MCF 10A (cell line): Measurements from ENCODE around the gene ITPRIPL2. TPM values are rescaled to one million over a fixed set of nuclear protein-coding genes. Genes with fewer than 3 reads are reported as not detected.

Experiments
- BruUV-seq: library from RNA; stranded (reverse); fragments of 400-500 nt; replicated peaks from 2 replicates; lab custom pipeline; 2021; lab: Mats Ljungman, UMichigan
- CTCF ChIA-PET: fragments of 300-600 bp; sonication (Branson Sonifier 250); formaldehyde crosslinking; extraction: SDS; loops from one replicate; lab custom pipeline; 2021; ENCODE audit warnings: antibody characterized with exemption, inconsistent platforms; lab: Yijun Ruan, JAX
- POLR2A ChIA-PET: fragments of 300-600, 350-650 bp; sonication (Branson Sonifier 250); formaldehyde crosslinking; extraction: SDS; loops from one replicate; lab custom pipeline; 2020; ENCODE audit warnings: antibody characterized with exemption, inconsistent platforms; lab: Yijun Ruan, JAX
- DNase-seq: peaks from one replicate; pipeline ENCODE4 v3.0.0-alpha.2; 2018; ENCODE audit not compliant: unreplicated experiment
- H3K27ac Mint-ChIP-seq: one replicate; pipeline ENCODE4 v1.8.0; 2022; ENCODE audit warnings: mild to moderate bottlenecking, low read depth, mixed read lengths; ENCODE audit not compliant: unreplicated experiment
- H3K27me3 Mint-ChIP-seq: one replicate; pipeline ENCODE4 v1.8.0; 2022; ENCODE audit warnings: mixed read lengths; ENCODE audit not compliant: insufficient read depth, unreplicated experiment
- H3K36me3 Mint-ChIP-seq: one replicate; pipeline ENCODE4 v1.8.0; 2022; ENCODE audit warnings: mild to moderate bottlenecking, moderate library complexity, mixed read lengths; ENCODE audit not compliant: insufficient read depth, unreplicated experiment
- H3K4me1 Mint-ChIP-seq: one replicate; pipeline ENCODE4 v1.8.0; 2022; ENCODE audit warnings: mixed read lengths; ENCODE audit not compliant: insufficient read depth, unreplicated experiment
- H3K4me3 Mint-ChIP-seq: one replicate; pipeline ENCODE4 v1.8.0; 2022; ENCODE audit warnings: mild to moderate bottlenecking, moderate library complexity, mixed read lengths; ENCODE audit not compliant: unreplicated experiment
- H3K9me3 Mint-ChIP-seq: one replicate; pipeline ENCODE4 v1.8.0; 2022; ENCODE audit warnings: mixed read lengths; ENCODE audit not compliant: unreplicated experiment
- intact Hi-C: fragments of 100-400 bp; cut with micrococcal nuclease; formaldehyde crosslinking; loops from 2 replicates; pipeline ENCODE4 v1.14.1; 2022
- total RNA-seq: library from RNA; stranded (reverse); gene quantifications from 2 replicates; pipeline ENCODE4 v1.2.3, GENCODE V29; 2022
- TF ChIP-seq, protein P1 (sequence below): fragments of 200-600 bp; IDR thresholded peaks from one replicate; pipeline ENCODE4 v1.8.0; 2022; ENCODE audit warnings: antibody characterized with exemption, mild to moderate bottlenecking; ENCODE audit not compliant: unreplicated experiment

Gene ITPRIPL2
- total RNA-seq, 1 experiment from 2014 or later, result 49.3 TPM

DNA sequence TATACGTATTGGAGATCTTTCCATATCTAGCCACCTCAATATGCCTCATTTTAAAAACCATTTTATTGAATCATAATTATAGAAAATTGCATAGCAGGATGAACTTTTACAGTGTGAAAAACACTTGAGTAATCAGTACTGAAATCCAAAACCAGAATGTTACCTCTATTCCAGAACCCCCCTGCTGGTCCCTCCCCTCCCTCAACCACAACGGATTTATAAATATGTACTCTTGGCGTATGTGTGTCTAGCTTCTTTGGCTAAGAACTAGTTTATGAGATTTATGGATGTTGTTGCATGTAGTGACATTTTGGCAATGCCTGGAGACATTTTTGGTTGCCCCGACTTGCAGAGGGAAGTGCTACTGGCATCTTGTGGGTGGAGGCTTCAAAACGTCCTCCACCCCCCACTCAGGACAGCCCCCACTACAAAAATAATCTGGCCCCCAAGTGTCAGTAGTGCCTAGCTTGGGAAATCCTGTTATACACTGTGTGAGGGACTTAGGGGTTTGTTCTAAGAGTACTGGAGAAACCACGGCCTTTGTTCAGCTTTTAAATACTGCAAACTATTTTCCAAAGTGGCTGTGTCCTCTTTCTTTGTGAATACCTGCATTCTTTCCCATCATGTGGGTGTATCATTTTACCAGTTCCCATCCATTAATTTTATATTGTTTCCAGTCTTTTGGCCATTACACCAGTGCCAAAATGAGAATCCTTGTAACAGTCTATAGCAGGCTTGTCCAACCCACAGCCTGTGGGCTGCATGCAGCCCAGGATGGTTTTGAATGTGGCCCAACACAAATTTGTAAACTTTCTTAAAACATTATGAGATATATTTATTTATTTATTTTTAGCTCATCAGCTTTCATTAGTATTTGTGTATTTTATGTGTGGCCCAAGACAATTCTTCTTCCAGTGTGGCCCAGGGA, 23.7 kb downstream of the ITPRIPL2 start:
- peak; percentile 83 for DNase-seq
- BruUV-seq, result no TSS peak

DNA sequence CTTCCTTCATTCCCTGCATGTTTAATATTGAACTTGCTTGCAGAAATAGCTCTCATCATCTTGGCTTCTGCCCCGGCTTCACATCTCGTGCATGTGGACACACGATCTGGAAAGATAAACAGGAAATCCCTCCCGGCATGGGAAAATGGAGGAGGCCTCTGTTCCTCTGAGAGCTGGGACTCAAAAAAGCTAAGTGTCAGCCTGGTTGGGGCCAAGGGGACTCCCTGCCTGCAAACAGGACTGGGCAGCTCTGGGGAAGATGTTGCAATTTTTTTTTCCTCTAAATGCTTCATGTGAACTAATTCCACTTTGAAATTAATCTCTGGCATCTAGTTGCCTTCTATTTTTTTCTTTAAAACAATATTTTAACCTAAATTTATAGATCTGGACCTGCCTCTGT, 24.8 kb downstream of the ITPRIPL2 start:
- peak overlapping the region; percentile 24 for H3K4me3 Mint-ChIP-seq
- H3K27me3 Mint-ChIP-seq, result no peaks in the 10 kb centered on the region
- peak; percentile 99 for DNase-seq
- no peaks in the 10 kb centered on the region for H3K9me3 Mint-ChIP-seq
- no peaks in the 10 kb centered on the region for H3K36me3 Mint-ChIP-seq
- intact Hi-C loops, result no loop called here
- CTCF ChIA-PET, result interaction anchor here (0.5 to 3.1 kb wide), 15 partner anchors 9 to 1712 kb away, joined by 3 to 18 read pairs (median 4); partner anchors contain the start of gene ITPRIPL2
- peaks cover 61% of the 10 kb centered on the region for H3K4me1 Mint-ChIP-seq
- POLR2A ChIA-PET, result interaction anchor here (0.7 to 11.6 kb wide), 18 partner anchors 11 to 417 kb away, joined by 3 to 298 read pairs (median 3); partner anchors contain the start of genes ARL6IP1, CLEC19A, COQ7 and ITPRIPL2
- TF ChIP-seq, protein P1, sequence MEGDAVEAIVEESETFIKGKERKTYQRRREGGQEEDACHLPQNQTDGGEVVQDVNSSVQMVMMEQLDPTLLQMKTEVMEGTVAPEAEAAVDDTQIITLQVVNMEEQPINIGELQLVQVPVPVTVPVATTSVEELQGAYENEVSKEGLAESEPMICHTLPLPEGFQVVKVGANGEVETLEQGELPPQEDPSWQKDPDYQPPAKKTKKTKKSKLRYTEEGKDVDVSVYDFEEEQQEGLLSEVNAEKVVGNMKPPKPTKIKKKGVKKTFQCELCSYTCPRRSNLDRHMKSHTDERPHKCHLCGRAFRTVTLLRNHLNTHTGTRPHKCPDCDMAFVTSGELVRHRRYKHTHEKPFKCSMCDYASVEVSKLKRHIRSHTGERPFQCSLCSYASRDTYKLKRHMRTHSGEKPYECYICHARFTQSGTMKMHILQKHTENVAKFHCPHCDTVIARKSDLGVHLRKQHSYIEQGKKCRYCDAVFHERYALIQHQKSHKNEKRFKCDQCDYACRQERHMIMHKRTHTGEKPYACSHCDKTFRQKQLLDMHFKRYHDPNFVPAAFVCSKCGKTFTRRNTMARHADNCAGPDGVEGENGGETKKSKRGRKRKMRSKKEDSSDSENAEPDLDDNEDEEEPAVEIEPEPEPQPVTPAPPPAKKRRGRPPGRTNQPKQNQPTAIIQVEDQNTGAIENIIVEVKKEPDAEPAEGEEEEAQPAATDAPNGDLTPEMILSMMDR, result no peak
- no TSS peak for BruUV-seq
- H3K27ac Mint-ChIP-seq, result peak overlapping the region; percentile 44

More for the DNA sequence above, 23.7 kb downstream of the ITPRIPL2 start:
- Mint-ChIP-seq H3K4me1 (peaks cover 53% of the 10 kb centered on the region), H3K9me3 (no peaks in the 10 kb centered on the region), H3K27me3 (no peaks in the 10 kb centered on the region), H3K36me3 (no peaks in the 10 kb centered on the region), H3K27ac (peak overlapping the region; percentile 47), H3K4me3 (no peak overlapping the region)
- ChIA-PET POLR2A (interaction anchor here (0.7 to 11.6 kb wide), 11 partner anchors 7 to 347 kb away, joined by 3 to 298 read pairs (median 4); partner anchors contain the start of genes ITPRIPL2 and RPS15A), CTCF (interaction anchor here (0.6 to 3.1 kb wide), 12 partner anchors 10 to 356 kb away, joined by 3 to 20 read pairs (median 6); no protein-coding TSS in a partner anchor)
- intact Hi-C loops, result no loop called here
- TF ChIP-seq, protein P1, result no peak

DNA sequence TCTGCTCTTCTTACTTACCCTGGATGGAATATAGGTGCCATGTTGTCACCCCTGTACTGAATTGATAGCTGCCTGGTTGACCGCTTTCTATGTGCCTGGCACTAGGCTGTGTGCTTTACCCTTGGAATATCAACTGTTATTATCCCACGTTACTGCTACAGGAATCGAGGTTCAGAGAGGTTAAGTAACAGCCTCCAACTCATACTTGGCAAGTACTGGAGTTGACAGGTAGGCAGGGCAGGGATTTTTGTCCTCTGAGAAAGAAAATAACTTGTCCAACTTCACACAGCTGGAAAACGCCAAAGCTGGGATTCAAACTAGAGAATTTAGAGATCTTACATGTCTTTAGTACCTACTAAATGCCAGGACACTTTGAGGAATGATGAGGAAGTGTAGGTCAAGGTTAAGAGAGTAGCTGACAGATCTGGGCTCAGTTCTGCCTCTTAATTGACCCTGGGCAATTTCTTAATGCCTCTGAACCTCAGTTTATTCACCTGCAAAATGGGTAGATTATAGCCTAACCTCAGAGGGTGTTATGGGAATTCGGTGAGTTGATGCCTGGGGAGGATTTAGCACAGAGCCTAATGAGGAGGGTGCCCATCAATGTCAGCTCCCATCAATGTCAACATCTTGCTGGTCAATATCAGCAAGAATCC, 25.8 kb downstream of the ITPRIPL2 start:
- H3K4me1 Mint-ChIP-seq, result peaks cover 61% of the 10 kb centered on the region
- H3K27ac Mint-ChIP-seq, result peak overlapping the region; percentile 44
- TF ChIP-seq, protein P1, result no peak
- no TSS peak for BruUV-seq
- ChIA-PET POLR2A (interaction anchor here (0.6 to 11.6 kb wide), 10 partner anchors 17 to 368 kb away, joined by 3 to 298 read pairs (median 4); partner anchors contain the start of genes CLEC19A, COQ7 and ITPRIPL2), CTCF (interaction anchor here (0.7 to 2.4 kb wide), 7 partner anchors 22 to 236 kb away, joined by 3 to 18 read pairs (median 3); partner anchors contain the start of gene ITPRIPL2)
- no peaks in the 10 kb centered on the region for H3K27me3 Mint-ChIP-seq
- no peak overlapping the region for H3K4me3 Mint-ChIP-seq
- intact Hi-C loops, result no loop called here
- H3K36me3 Mint-ChIP-seq, result no peaks in the 10 kb centered on the region
- no peaks in the 10 kb centered on the region for H3K9me3 Mint-ChIP-seq
- DNase-seq, result no peak
